Measurements from ENCODE around the gene CFAP299. TPM values are rescaled to one million over a fixed set of nuclear protein-coding genes. Genes with fewer than 3 reads are reported as not detected.

CFAP299 gene
- polyA plus RNA-seq, 2 donors: not detected

- Histone ChIP-seq H3K4me3 (ENCODE audit: low read depth in 1 of 2, low read length in 2 of 2) (no peak overlapping the region), H3K9me3 (ENCODE audit: control insufficient read depth in 2 of 2, insufficient read depth in 1 of 2, low read depth in 1 of 2, low read length in 1 of 2) (no peaks in the 10 kb centered on the region), H3K27ac (ENCODE audit: low read depth in 2 of 2, low read length in 1 of 2) (no peak overlapping the region), H3K36me3 (ENCODE audit: control insufficient read depth in 2 of 2, insufficient read depth in 2 of 2, low read length in 1 of 2) (no peaks in the 10 kb centered on the region), H3K4me1 (ENCODE audit: control insufficient read depth in 2 of 2, insufficient read depth in 2 of 2, low read length in 1 of 2) (no peaks in the 10 kb centered on the region), H3K27me3 (ENCODE audit: control insufficient read depth in 1 of 2, insufficient read depth in 2 of 2, low read length in 2 of 2) (no peaks in the 10 kb centered on the region)
- 43 to 45% methylated on average over 4 of the region's 4 CpGs for WGBS, 2 donors
Observed at GRCh38 chr4:80500613-80501012, 165.1 kb downstream of the CFAP299 start.

- Histone ChIP-seq H3K4me3 (ENCODE audit: low read depth in 1 of 2, low read length in 2 of 2) (no peak overlapping the region), H3K36me3 (ENCODE audit: control insufficient read depth in 2 of 2, insufficient read depth in 2 of 2, low read length in 1 of 2) (no peaks in the 10 kb centered on the region), H3K4me1 (ENCODE audit: control insufficient read depth in 2 of 2, insufficient read depth in 2 of 2, low read length in 1 of 2) (no peaks in the 10 kb centered on the region), H3K9me3 (ENCODE audit: control insufficient read depth in 2 of 2, insufficient read depth in 1 of 2, low read depth in 1 of 2, low read length in 1 of 2) (no peaks in the 10 kb centered on the region), H3K27me3 (ENCODE audit: control insufficient read depth in 1 of 2, insufficient read depth in 2 of 2, low read length in 2 of 2) (no peaks in the 10 kb centered on the region), H3K27ac (ENCODE audit: low read depth in 2 of 2, low read length in 1 of 2) (no peak overlapping the region)
- 7 to 81% methylated on average over 1 of the region's 1 CpG for WGBS, 2 donors
Observed at GRCh38 chr4:80507077-80507476, 171.5 kb downstream of the CFAP299 start.

GRCh38 chr4:80507507-80507906, 172.0 kb downstream of the CFAP299 start:
- H3K4me1 ChIP-seq (ENCODE audit: control insufficient read depth in 2 of 2, insufficient read depth in 2 of 2, low read length in 1 of 2): no peaks in the 10 kb centered on the region
- H3K27ac ChIP-seq (ENCODE audit: low read depth in 2 of 2, low read length in 1 of 2): no peak overlapping the region
- no peak overlapping the region for H3K4me3 ChIP-seq (ENCODE audit: low read depth in 1 of 2, low read length in 2 of 2)
- H3K36me3 ChIP-seq (ENCODE audit: control insufficient read depth in 2 of 2, insufficient read depth in 2 of 2, low read length in 1 of 2): no peaks in the 10 kb centered on the region
- 42 to 50% methylated on average over 1 of the region's 1 CpG for WGBS, 2 donors
- H3K9me3 ChIP-seq (ENCODE audit: control insufficient read depth in 2 of 2, insufficient read depth in 1 of 2, low read depth in 1 of 2, low read length in 1 of 2): no peaks in the 10 kb centered on the region
- H3K27me3 ChIP-seq (ENCODE audit: control insufficient read depth in 1 of 2, insufficient read depth in 2 of 2, low read length in 2 of 2): no peaks in the 10 kb centered on the region

- no peaks in the 10 kb centered on the region for H3K36me3 ChIP-seq (ENCODE audit: control insufficient read depth in 2 of 2, insufficient read depth in 2 of 2, low read length in 1 of 2)
- H3K27ac ChIP-seq (ENCODE audit: low read depth in 2 of 2, low read length in 1 of 2): no peak overlapping the region
- H3K9me3 ChIP-seq (ENCODE audit: control insufficient read depth in 2 of 2, insufficient read depth in 1 of 2, low read depth in 1 of 2, low read length in 1 of 2): no peaks in the 10 kb centered on the region
- H3K27me3 ChIP-seq (ENCODE audit: control insufficient read depth in 1 of 2, insufficient read depth in 2 of 2, low read length in 2 of 2): peaks cover 0 to 3% of the 10 kb centered on the region in 2 donors
- H3K4me1 ChIP-seq (ENCODE audit: control insufficient read depth in 2 of 2, insufficient read depth in 2 of 2, low read length in 1 of 2): no peaks in the 10 kb centered on the region
- WGBS, 2 donors: 75 to 78% methylated on average over 1 of the region's 1 CpG
- H3K4me3 ChIP-seq (ENCODE audit: low read depth in 1 of 2, low read length in 2 of 2): no peak overlapping the region
Observed at GRCh38 chr4:80515496-80515895, 180.0 kb downstream of the CFAP299 start.

GRCh38 chr4:80521438-80521837, 185.9 kb downstream of the CFAP299 start:
- Histone ChIP-seq H3K4me1 (ENCODE audit: control insufficient read depth in 2 of 2, insufficient read depth in 2 of 2, low read length in 1 of 2) (no peaks in the 10 kb centered on the region), H3K36me3 (ENCODE audit: control insufficient read depth in 2 of 2, insufficient read depth in 2 of 2, low read length in 1 of 2) (no peaks in the 10 kb centered on the region), H3K27me3 (ENCODE audit: control insufficient read depth in 1 of 2, insufficient read depth in 2 of 2, low read length in 2 of 2) (peaks cover 0 to 3% of the 10 kb centered on the region in 2 donors), H3K4me3 (ENCODE audit: low read depth in 1 of 2, low read length in 2 of 2) (no peak overlapping the region), H3K9me3 (ENCODE audit: control insufficient read depth in 2 of 2, insufficient read depth in 1 of 2, low read depth in 1 of 2, low read length in 1 of 2) (no peaks in the 10 kb centered on the region), H3K27ac (ENCODE audit: low read depth in 2 of 2, low read length in 1 of 2) (no peak overlapping the region)
- 89 to 94% methylated on average over 1 of the region's 1 CpG for WGBS, 2 donors

- Histone ChIP-seq H3K9me3 (ENCODE audit: control insufficient read depth in 2 of 2, insufficient read depth in 1 of 2, low read depth in 1 of 2, low read length in 1 of 2) (no peaks in the 10 kb centered on the region), H3K4me3 (ENCODE audit: low read depth in 1 of 2, low read length in 2 of 2) (no peak overlapping the region), H3K27ac (ENCODE audit: low read depth in 2 of 2, low read length in 1 of 2) (no peak overlapping the region), H3K4me1 (ENCODE audit: control insufficient read depth in 2 of 2, insufficient read depth in 2 of 2, low read length in 1 of 2) (no peaks in the 10 kb centered on the region), H3K36me3 (ENCODE audit: control insufficient read depth in 2 of 2, insufficient read depth in 2 of 2, low read length in 1 of 2) (no peaks in the 10 kb centered on the region), H3K27me3 (ENCODE audit: control insufficient read depth in 1 of 2, insufficient read depth in 2 of 2, low read length in 2 of 2) (no peaks in the 10 kb centered on the region)
- 87 to 94% methylated on average over 2 of the region's 2 CpGs for WGBS, 2 donors
Observed at GRCh38 chr4:80526697-80527096, 191.2 kb downstream of the CFAP299 start.

- no peaks in the 10 kb centered on the region for H3K27me3 ChIP-seq (ENCODE audit: control insufficient read depth in 1 of 2, insufficient read depth in 2 of 2, low read length in 2 of 2)
- no peak overlapping the region for H3K4me3 ChIP-seq (ENCODE audit: low read depth in 1 of 2, low read length in 2 of 2)
- no peaks in the 10 kb centered on the region for H3K36me3 ChIP-seq (ENCODE audit: control insufficient read depth in 2 of 2, insufficient read depth in 2 of 2, low read length in 1 of 2)
- H3K27ac ChIP-seq (ENCODE audit: low read depth in 2 of 2, low read length in 1 of 2): no peak overlapping the region
- no peaks in the 10 kb centered on the region for H3K9me3 ChIP-seq (ENCODE audit: control insufficient read depth in 2 of 2, insufficient read depth in 1 of 2, low read depth in 1 of 2, low read length in 1 of 2)
- no peaks in the 10 kb centered on the region for H3K4me1 ChIP-seq (ENCODE audit: control insufficient read depth in 2 of 2, insufficient read depth in 2 of 2, low read length in 1 of 2)
Observed at GRCh38 chr4:80529026-80529425, 193.5 kb downstream of the CFAP299 start.

- Histone ChIP-seq H3K9me3 (ENCODE audit: control insufficient read depth in 2 of 2, insufficient read depth in 1 of 2, low read depth in 1 of 2, low read length in 1 of 2) (no peaks in the 10 kb centered on the region), H3K27ac (ENCODE audit: low read depth in 2 of 2, low read length in 1 of 2) (no peak overlapping the region), H3K4me1 (ENCODE audit: control insufficient read depth in 2 of 2, insufficient read depth in 2 of 2, low read length in 1 of 2) (no peaks in the 10 kb centered on the region), H3K4me3 (ENCODE audit: low read depth in 1 of 2, low read length in 2 of 2) (no peak overlapping the region), H3K27me3 (ENCODE audit: control insufficient read depth in 1 of 2, insufficient read depth in 2 of 2, low read length in 2 of 2) (no peaks in the 10 kb centered on the region), H3K36me3 (ENCODE audit: control insufficient read depth in 2 of 2, insufficient read depth in 2 of 2, low read length in 1 of 2) (no peaks in the 10 kb centered on the region)
- 31 to 37% methylated on average over 2 of the region's 2 CpGs for WGBS, 2 donors
Observed at GRCh38 chr4:80532674-80533333, 197.3 kb downstream of the CFAP299 start.

- 24 to 43% methylated on average over 1 of the region's 1 CpG for whole genome bisulfite sequencing, 2 donors
- Histone ChIP-seq H3K27ac (ENCODE audit: low read depth in 2 of 2, low read length in 1 of 2) (no peak overlapping the region), H3K4me3 (ENCODE audit: low read depth in 1 of 2, low read length in 2 of 2) (no peak overlapping the region), H3K27me3 (ENCODE audit: control insufficient read depth in 1 of 2, insufficient read depth in 2 of 2, low read length in 2 of 2) (no peaks in the 10 kb centered on the region), H3K36me3 (ENCODE audit: control insufficient read depth in 2 of 2, insufficient read depth in 2 of 2, low read length in 1 of 2) (no peaks in the 10 kb centered on the region), H3K4me1 (ENCODE audit: control insufficient read depth in 2 of 2, insufficient read depth in 2 of 2, low read length in 1 of 2) (no peaks in the 10 kb centered on the region), H3K9me3 (ENCODE audit: control insufficient read depth in 2 of 2, insufficient read depth in 1 of 2, low read depth in 1 of 2, low read length in 1 of 2) (no peaks in the 10 kb centered on the region)
Observed at GRCh38 chr4:80535551-80535950, 200.0 kb downstream of the CFAP299 start.

GRCh38 chr4:80538276-80538926, 202.9 kb downstream of the CFAP299 start:
- 86 to 92% methylated on average over 4 of the region's 4 CpGs for WGBS, 2 donors
- H3K9me3 ChIP-seq (ENCODE audit: control insufficient read depth in 2 of 2, insufficient read depth in 1 of 2, low read depth in 1 of 2, low read length in 1 of 2): no peaks in the 10 kb centered on the region
- H3K4me1 ChIP-seq (ENCODE audit: control insufficient read depth in 2 of 2, insufficient read depth in 2 of 2, low read length in 1 of 2): no peaks in the 10 kb centered on the region
- H3K4me3 ChIP-seq (ENCODE audit: low read depth in 1 of 2, low read length in 2 of 2): no peak overlapping the region
- peaks cover 0 to 2% of the 10 kb centered on the region in 2 donors for H3K27me3 ChIP-seq (ENCODE audit: control insufficient read depth in 1 of 2, insufficient read depth in 2 of 2, low read length in 2 of 2)
- H3K36me3 ChIP-seq (ENCODE audit: control insufficient read depth in 2 of 2, insufficient read depth in 2 of 2, low read length in 1 of 2): no peaks in the 10 kb centered on the region
- no peak overlapping the region for H3K27ac ChIP-seq (ENCODE audit: low read depth in 2 of 2, low read length in 1 of 2)
